ENCODE data around the gene SCMH1.
"Not testable (repeated sequence)": the region's sequence is repeated elsewhere in the genome, so short reads cannot be mapped to it uniquely, and the experiment has no call there.

- not testable (repeated sequence) for TF ChIP-seq MEF2A (IDR thresholded peaks at IDR 0.05; ENCODE audit: borderline replicate concordance, low read depth); POLR2AphosphoS5 (IDR thresholded peaks at IDR 0.05; ENCODE audit: low read depth, low read length); YY1 (IDR thresholded peaks at IDR 0.05; ENCODE audit: low read depth); USF1 (IDR thresholded peaks at IDR 0.05; ENCODE audit: borderline replicate concordance, low read depth); CTCF (IDR thresholded peaks at IDR 0.05); FOXJ3 (CRISPR knock-in tag; IDR thresholded peaks at IDR 0.05)
Observed at GRCh38 chr1:41178230-41178629, 63.9 kb downstream of the SCMH1 start.

Data from SK-N-SH (cell line).